Hepatocyte (in vitro differentiated cells): ENCODE measurements around the gene SDC3.

ENCODE experiments used
- CTCF ChIP-seq: fragments of 200-600 bp; sonication (generic); IDR thresholded peaks from 2 replicates; pipeline ENCODE4 v1.5.1; 2016; ENCODE audit warnings: antibody characterized with exemption, mild to moderate bottlenecking; ENCODE audit not compliant: poor library complexity
- EZH2 ChIP-seq: fragments of 200-600 bp; sonication (generic); IDR thresholded peaks from 2 replicates; pipeline ENCODE4 v1.6.1; 2016; ENCODE audit warnings: antibody characterized with exemption, mild to moderate bottlenecking, borderline replicate concordance
- EZH2phosphoT487 ChIP-seq: fragments of 200-600 bp; sonication (generic); IDR thresholded peaks from one replicate; pipeline ENCODE4 v1.6.1; 2018; ENCODE audit warnings: antibody characterized with exemption, mild to moderate bottlenecking, low read depth, moderate library complexity; ENCODE audit not compliant: unreplicated experiment, severe bottlenecking

DNA sequence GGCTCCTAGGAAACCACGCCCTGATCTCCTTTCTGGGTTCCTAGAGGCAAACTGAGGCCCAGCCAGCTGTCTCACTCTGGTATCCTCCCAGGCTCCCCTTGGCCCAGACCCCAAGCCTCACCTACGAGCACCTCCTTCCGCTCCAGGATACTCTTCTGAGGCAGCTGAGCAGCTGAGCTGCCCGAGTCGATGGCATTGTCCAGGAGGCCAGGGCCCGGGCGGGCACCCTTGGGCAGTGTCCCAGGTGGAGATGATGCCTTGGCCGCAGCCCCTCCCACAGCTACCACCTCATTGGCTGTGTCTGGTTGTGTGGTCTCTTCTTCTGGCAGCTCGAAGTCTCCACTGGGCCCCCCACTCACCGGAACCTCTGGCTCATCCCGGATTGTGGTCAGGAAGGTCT, 34.4 kb downstream of the SDC3 start:
- TF ChIP-seq CTCF (no peak), EZH2phosphoT487 (no peak), EZH2 (no peak)
